GM15510 (cell line): Measurements from ENCODE around the gene PKHD1.

Experiments
- POLR2A ChIP-seq: IDR thresholded peaks from 3 replicates; pipeline ENCODE4 v1.6.1; 2011; ENCODE audit warnings: borderline replicate concordance; ENCODE audit not compliant: insufficient read length; ENCODE audit errors: extremely low read depth

PKHD1 gene

GRCh38 chr6:52115891-52116604 is 28.6 kb upstream of the PKHD1 start:
- no peak for TF ChIP-seq POLR2A

- TF ChIP-seq POLR2A: no peak
Measured at GRCh38 chr6:52115145-52115741, 27.8 kb upstream of the PKHD1 start.

GRCh38 chr6:52109171-52109571 is 21.8 kb upstream of the PKHD1 start:
- TF ChIP-seq POLR2A: no peak

- no peak for TF ChIP-seq POLR2A
Measured at GRCh38 chr6:52108128-52108527, 20.7 kb upstream of the PKHD1 start.

GRCh38 chr6:52106994-52107393 is 19.6 kb upstream of the PKHD1 start:
- no peak for TF ChIP-seq POLR2A

- no peak for TF ChIP-seq POLR2A
Measured at GRCh38 chr6:52104979-52105378, 17.6 kb upstream of the PKHD1 start.

GRCh38 chr6:52103623-52104022 is 16.2 kb upstream of the PKHD1 start:
- TF ChIP-seq POLR2A: no peak

GRCh38 chr6:52102405-52102804 is 15.0 kb upstream of the PKHD1 start:
- TF ChIP-seq POLR2A: no peak

- no peak for TF ChIP-seq POLR2A
Measured at GRCh38 chr6:52098721-52099120, 11.3 kb upstream of the PKHD1 start.

GRCh38 chr6:52089758-52090348 is 2.4 kb upstream of the PKHD1 start:
- TF ChIP-seq POLR2A: no peak

- no peak for TF ChIP-seq POLR2A
Measured at GRCh38 chr6:52086741-52087140, 672 bp downstream of the PKHD1 start.

GRCh38 chr6:52081237-52081636 is 6.2 kb downstream of the PKHD1 start:
- TF ChIP-seq POLR2A: no peak

- TF ChIP-seq POLR2A: no peak
Measured at GRCh38 chr6:52077961-52078625, 9.3 kb downstream of the PKHD1 start.

GRCh38 chr6:52077180-52077884 is 10.1 kb downstream of the PKHD1 start:
- no peak for TF ChIP-seq POLR2A

GRCh38 chr6:52076791-52077179 is 10.6 kb downstream of the PKHD1 start:
- TF ChIP-seq POLR2A: no peak
